HL-60/S4 treated with phorbol 12-myristate 13-acetate at 8.2 ng/mL for 4 days and 3 days (cell line): ENCODE results near the gene CNNM1.

Source experiments
- in situ Hi-C: fragments of 300-500 bp; cut with MboI; formaldehyde crosslinking; loops from 2 replicates; pipeline ENCODE4 v1.15.0; 2022; ENCODE audit warnings: low sequenced_read_pairs

Gene CNNM1

DNA sequence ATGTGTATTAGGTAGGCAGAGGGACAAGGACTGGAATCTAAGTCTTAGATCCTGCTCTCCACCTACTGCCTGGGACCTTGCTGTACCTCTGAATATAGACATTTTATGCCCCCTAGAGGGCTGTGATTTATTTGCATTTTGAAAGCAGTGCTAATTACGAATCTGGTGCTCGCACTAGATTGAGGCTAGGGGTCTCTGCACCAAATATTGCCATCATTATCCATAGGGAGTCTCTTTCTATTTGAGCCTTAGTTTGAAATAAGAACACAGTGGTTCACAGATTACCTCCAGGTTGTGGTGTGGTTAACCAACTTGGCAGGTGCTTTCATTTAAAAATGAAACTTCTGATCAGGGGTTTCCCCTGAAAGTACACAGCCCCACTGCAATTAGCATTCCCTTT is 41.8 kb downstream of the CNNM1 start:
- in situ Hi-C loops = no loop called here

GRCh38 chr10:99372546-99373271 is 43.6 kb downstream of the CNNM1 start:
- in situ Hi-C loops = no loop called here

DNA sequence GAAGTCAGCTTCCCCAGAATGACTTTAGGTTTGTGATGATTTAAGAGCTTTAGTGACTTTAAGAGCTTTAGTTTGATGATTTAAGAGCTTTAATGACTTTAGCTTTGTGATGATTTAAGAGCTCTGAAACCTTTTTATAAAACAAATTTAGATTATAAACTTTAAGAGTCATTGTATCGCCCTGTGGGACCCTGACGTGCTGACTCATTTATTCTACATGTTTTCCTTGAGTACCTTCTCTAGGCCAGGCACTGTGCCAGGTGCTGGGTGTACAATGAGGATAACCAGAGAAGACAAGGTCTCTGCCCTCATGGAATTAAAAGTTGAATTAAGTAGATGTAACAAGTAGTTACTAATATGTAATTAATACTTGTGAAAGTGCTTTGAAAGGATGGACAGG is 45.4 kb downstream of the CNNM1 start:
- in situ Hi-C loops = no loop called here

DNA sequence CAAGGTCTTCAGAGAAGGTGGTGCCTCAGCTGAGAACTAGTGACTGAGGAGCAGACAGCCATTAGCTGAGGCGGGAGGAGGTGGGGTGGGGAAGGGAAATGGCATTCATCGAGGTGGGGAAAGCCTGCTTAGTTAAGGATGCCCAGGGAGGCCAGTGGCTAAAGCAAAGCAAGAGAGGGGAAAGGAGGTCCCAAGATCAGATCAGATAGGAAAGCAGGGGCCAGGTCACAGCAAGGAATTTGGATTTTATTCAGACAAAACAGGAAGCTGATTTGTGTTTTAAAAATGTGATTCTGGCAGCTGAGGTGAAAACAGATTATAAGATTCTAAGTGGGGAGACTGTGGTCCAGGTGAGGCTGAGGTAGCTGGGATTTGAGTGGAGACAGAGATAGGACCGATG is 45.8 kb downstream of the CNNM1 start:
- in situ Hi-C loops = no loop called here

DNA sequence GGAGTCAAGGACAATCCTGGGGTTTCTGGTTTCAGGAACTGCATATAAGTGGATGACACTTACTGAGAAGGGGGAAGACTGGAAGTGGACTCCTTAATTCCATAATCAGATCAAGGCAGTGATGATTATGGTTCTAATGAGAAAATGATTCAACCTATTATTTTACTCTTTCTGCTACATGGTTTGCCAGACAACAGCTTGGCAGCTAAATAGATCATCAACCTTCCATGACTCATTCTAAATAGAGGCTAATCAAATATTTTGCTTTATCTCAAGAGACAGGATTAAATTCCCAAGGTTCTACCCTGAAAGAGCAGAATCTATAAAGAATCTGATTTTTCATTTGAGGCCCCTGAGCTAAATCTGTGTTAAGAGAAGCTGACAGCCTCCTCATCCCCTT is 46.3 kb downstream of the CNNM1 start:
- in situ Hi-C loops = no loop called here

GRCh38 chr10:99382176-99382575 is 53.0 kb downstream of the CNNM1 start:
- in situ Hi-C loops = no loop called here

DNA sequence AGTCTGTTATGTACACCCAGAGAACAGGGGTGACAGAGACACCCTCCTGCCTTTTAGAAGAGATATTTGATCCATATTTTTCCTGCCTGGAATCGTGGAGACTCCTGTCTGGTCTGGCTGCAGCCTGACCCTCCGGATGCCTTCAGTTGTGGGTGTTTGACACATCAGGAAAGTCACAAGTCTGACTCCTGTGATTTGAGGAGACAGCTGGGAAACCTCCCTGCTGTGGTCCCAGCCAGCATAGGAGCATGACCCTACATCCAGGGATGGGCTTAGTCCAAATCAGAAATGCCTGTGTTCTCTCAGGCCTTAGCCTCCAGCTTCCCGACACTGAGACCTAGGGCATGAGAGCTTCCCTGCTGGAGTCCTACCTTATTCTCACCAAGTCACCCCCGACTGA is 57.9 kb downstream of the CNNM1 start:
- in situ Hi-C loops = no loop called here

GRCh38 chr10:99387541-99387940 is 58.4 kb downstream of the CNNM1 start:
- in situ Hi-C loops = no loop called here

- in situ Hi-C loops = no loop called here
Measured at GRCh38 chr10:99389729-99390480, 60.7 kb downstream of the CNNM1 start.

DNA sequence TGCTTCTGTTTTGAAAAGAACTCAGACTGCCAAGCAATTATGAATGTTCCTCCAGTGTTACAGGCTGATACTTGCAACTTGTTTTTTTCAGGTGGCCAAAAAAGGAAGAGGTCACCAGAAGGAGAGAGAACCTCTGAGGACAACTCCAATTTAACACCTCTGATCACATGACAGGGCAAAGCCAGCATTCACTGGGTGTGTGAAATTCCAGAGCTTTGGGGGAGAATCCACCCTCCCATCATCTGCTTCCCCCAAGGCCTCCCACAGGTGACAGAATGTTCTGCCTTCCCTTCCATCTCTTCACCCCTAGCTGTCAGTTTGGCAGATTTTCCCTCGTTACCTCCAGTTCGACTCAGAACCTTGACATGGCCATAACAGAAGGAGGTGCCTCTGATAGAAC is 62.2 kb downstream of the CNNM1 start:
- in situ Hi-C loops = no loop called here

DNA sequence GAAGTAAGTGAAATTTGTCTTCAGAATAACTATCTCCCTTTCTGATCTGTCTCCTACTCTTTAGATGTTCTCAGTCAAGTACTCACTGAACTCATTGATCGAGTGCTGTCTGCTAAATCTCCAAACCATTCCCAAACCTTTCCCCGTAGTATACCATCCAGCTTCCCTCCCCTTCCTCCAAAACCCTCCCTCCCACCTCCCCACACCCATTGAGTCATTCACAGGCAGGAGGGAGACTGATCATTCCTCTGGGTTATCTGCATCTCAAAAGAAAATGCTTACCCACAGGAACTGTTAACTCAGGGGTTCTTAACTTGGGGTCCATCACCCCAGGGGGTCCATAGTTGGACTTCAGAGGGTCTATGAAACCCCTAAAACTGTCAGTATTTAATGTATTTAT is 63.9 kb downstream of the CNNM1 start:
- in situ Hi-C loops = no loop called here

GRCh38 chr10:99393683-99394082 is 64.5 kb downstream of the CNNM1 start:
- in situ Hi-C loops = no loop called here

GRCh38 chr10:99394256-99394655 is 65.1 kb downstream of the CNNM1 start:
- in situ Hi-C loops = no loop called here

DNA sequence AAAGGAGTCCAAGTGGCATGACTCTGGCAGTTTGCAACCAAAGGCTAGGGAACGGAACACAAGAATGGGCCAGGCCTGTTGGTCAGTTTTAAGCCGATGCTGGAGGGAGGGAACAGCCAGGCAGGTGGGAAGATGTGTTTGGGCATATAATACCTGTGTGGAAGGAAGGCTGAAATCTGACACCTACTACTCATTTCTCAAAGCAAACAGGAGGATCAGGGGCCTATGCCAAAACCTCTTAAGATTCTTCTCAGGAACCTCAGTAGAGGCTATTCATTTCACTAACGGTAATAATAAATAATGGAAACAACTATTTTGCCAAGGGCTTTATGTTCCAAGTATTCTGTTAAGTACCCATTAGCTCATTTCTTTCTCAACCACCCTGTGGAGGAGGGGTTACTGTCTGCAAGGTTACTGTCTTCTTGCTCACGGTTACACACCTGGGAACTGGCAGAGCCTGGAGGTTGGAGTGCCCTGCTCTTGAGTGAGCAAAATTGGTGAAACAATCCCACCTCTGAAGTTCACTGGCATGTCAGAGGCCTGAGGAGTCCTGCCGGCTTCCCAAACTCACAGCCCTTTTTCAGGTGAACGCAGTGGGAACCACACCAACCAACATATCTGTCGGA is 65.7 kb downstream of the CNNM1 start:
- in situ Hi-C loops = no loop called here

- in situ Hi-C loops = no loop called here
Measured at GRCh38 chr10:99395750-99396445, 66.7 kb downstream of the CNNM1 start.

- in situ Hi-C loops = no loop called here
Measured at GRCh38 chr10:99396471-99396870, 67.3 kb downstream of the CNNM1 start.

- in situ Hi-C loops = no loop called here
Measured at GRCh38 chr10:99399664-99400063, 70.5 kb downstream of the CNNM1 start.

GRCh38 chr10:99403674-99404073 is 74.5 kb downstream of the CNNM1 start:
- in situ Hi-C loops = no loop called here

DNA sequence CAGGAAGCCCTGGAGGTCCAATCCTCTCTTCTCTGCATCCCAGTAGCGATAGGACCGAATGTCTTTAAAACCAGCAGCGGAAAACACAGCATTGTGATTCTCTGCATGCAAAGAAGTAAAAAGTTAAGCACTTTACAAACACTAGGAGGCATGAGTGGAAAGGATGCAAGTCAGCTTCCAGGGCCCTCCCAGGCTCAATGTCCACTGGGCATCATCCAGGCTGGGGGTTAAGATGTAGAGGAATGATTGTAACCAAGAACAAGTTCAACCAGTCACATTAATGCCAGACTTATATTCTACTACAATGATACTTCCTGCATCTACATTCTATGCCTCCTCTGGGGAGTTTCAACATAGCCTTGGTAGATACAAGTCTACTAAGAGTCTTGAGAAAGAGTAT is 77.0 kb downstream of the CNNM1 start:
- in situ Hi-C loops = no loop called here

DNA sequence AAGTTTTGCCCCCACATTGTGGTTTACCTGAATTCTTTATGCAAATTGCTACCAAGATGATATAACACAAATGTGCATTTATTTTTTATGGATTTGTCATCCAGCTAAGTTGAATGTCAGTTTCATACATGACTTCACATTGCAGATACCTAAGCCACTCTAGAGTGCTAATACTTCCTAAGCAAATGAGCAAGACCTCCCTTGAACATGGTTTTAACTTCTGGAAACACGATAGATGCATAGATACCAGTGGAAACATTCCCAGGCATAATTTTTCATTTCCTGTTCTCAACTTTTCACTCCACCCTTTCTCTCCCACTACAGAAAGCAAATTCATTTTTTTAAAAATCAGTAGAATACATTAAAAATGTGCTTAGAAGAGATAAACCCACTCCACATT is 81.0 kb downstream of the CNNM1 start:
- in situ Hi-C loops = no loop called here

- in situ Hi-C loops = no loop called here
Measured at GRCh38 chr10:99410876-99411275, 81.7 kb downstream of the CNNM1 start.

GRCh38 chr10:99411546-99411945 is 82.4 kb downstream of the CNNM1 start:
- in situ Hi-C loops = no loop called here
